ENCODE data around the gene STK25. TPM values are rescaled to one million over a fixed set of nuclear protein-coding genes. Genes with fewer than 3 reads are reported as not detected.

The STK25 gene
- polyA plus RNA-seq, 3 donors: 62.7 to 215 (median 69.5) TPM

- H3K9ac ChIP-seq (ENCODE audit: insufficient read depth, low read length, poor library complexity, severe bottlenecking): no peak overlapping the region
- no peaks in the 10 kb centered on the region for H3K79me2 ChIP-seq (ENCODE audit: insufficient read depth, low read length)
- H3K4me2 ChIP-seq (replicated peaks; ENCODE audit: extremely low read depth, low read length, poor library complexity, severe bottlenecking): no peak overlapping the region
- H4K20me1 ChIP-seq (ENCODE audit: insufficient read depth, low read length): no peaks in the 10 kb centered on the region
- no peak overlapping the region for H3K4me3 ChIP-seq (replicated peaks in 1 of 3; ENCODE audit: low read depth in 2 of 3, low read length in 3 of 3)
- DNase-seq: no peak
- no peaks in the 10 kb centered on the region for H3K4me1 ChIP-seq (ENCODE audit: control insufficient read depth in 1 of 2, insufficient read depth in 2 of 2, low read length in 2 of 2)
- Mint-ChIP-seq H3K4me1 (no peaks in the 10 kb centered on the region), H3K9me3 (no peaks in the 10 kb centered on the region), H3K36me3 (no peaks in the 10 kb centered on the region), H3K27ac (no peak overlapping the region), H3K27me3 (ENCODE audit: low read depth in 3 of 3) (peaks cover 11 to 55% (median 12%) of the 10 kb centered on the region in 3 donors), H3K4me3 (no peak overlapping the region)
- H3K27ac ChIP-seq (ENCODE audit: low read depth in 1 of 2, low read length in 2 of 2): no peak overlapping the region
- no peaks in the 10 kb centered on the region for H3K36me3 ChIP-seq (replicated peaks in 1 of 2; ENCODE audit: control insufficient read depth in 1 of 2, insufficient read depth in 2 of 2, low read length in 2 of 2)
- no peak for TF ChIP-seq CTCF (IDR thresholded peaks at IDR 0.05)
- H2AFZ ChIP-seq (ENCODE audit: insufficient read depth, low read depth, low read length, poor library complexity, severe bottlenecking): no peak overlapping the region
- no CpG with 5 or more reads among the region's 1 CpG for WGBS (ENCODE audit: insufficient coverage)
- intact Hi-C loops (cut with micrococcal nuclease): no loop called here
- no peaks in the 10 kb centered on the region for H3K9me3 ChIP-seq (replicated peaks in 1 of 2; ENCODE audit: control insufficient read depth in 1 of 2, insufficient read depth in 1 of 2, low read length in 2 of 2)
- H3K27me3 ChIP-seq (ENCODE audit: control insufficient read depth in 2 of 2, insufficient read depth in 2 of 2, low read length in 2 of 2): peaks cover 0 to 3% of the 10 kb centered on the region in 2 donors
Observed at GRCh38 chr2:241481687-241482086, 26.7 kb downstream of the STK25 start.

GRCh38 chr2:241479026-241479898, 29.1 kb downstream of the STK25 start:
- DNase-seq: no peak
- no peak for TF ChIP-seq CTCF (IDR thresholded peaks at IDR 0.05)
- Mint-ChIP-seq H3K36me3 (no peaks in the 10 kb centered on the region), H3K27me3 (ENCODE audit: low read depth in 3 of 3) (peaks cover 9 to 47% (median 12%) of the 10 kb centered on the region in 3 donors), H3K4me1 (no peaks in the 10 kb centered on the region), H3K9me3 (no peaks in the 10 kb centered on the region), H3K27ac (no peak overlapping the region), H3K4me3 (no peak overlapping the region)
- intact Hi-C loops (cut with micrococcal nuclease): no loop called here
- no peak overlapping the region for H3K4me3 ChIP-seq (replicated peaks in 1 of 3; ENCODE audit: low read depth in 2 of 3, low read length in 3 of 3)
- H3K4me1 ChIP-seq (ENCODE audit: control insufficient read depth in 1 of 2, insufficient read depth in 2 of 2, low read length in 2 of 2): no peaks in the 10 kb centered on the region
- no peak overlapping the region for H3K4me2 ChIP-seq (replicated peaks; ENCODE audit: extremely low read depth, low read length, poor library complexity, severe bottlenecking)
- no peak overlapping the region for H2AFZ ChIP-seq (ENCODE audit: insufficient read depth, low read depth, low read length, poor library complexity, severe bottlenecking)
- no peaks in the 10 kb centered on the region for H4K20me1 ChIP-seq (ENCODE audit: insufficient read depth, low read length)
- no peaks in the 10 kb centered on the region for H3K36me3 ChIP-seq (replicated peaks in 1 of 2; ENCODE audit: control insufficient read depth in 1 of 2, insufficient read depth in 2 of 2, low read length in 2 of 2)
- H3K27ac ChIP-seq (ENCODE audit: low read depth in 1 of 2, low read length in 2 of 2): no peak overlapping the region
- peaks cover 0 to 3% of the 10 kb centered on the region in 2 donors for H3K27me3 ChIP-seq (ENCODE audit: control insufficient read depth in 2 of 2, insufficient read depth in 2 of 2, low read length in 2 of 2)
- 92% methylated on average over 16 of the region's 18 CpGs for WGBS (ENCODE audit: insufficient coverage)
- H3K9me3 ChIP-seq (replicated peaks in 1 of 2; ENCODE audit: control insufficient read depth in 1 of 2, insufficient read depth in 1 of 2, low read length in 2 of 2): no peaks in the 10 kb centered on the region
- H3K79me2 ChIP-seq (ENCODE audit: insufficient read depth, low read length): no peaks in the 10 kb centered on the region
- no peak overlapping the region for H3K9ac ChIP-seq (ENCODE audit: insufficient read depth, low read length, poor library complexity, severe bottlenecking)

Data from CD14-positive monocyte (primary cell).